ENCODE results near the gene UNC13C. TPM values are rescaled to one million over a fixed set of nuclear protein-coding genes. Genes with fewer than 3 reads are reported as not detected.

Gene UNC13C
- total RNA-seq, 1 donor from 2014 or later: 47.6 TPM

- no peak for DNase-seq
Measured at GRCh38 chr15:54120949-54121463, 142.8 kb downstream of the UNC13C start.

GRCh38 chr15:54127574-54127973, 149.3 kb downstream of the UNC13C start:
- DNase-seq: no peak

DNA sequence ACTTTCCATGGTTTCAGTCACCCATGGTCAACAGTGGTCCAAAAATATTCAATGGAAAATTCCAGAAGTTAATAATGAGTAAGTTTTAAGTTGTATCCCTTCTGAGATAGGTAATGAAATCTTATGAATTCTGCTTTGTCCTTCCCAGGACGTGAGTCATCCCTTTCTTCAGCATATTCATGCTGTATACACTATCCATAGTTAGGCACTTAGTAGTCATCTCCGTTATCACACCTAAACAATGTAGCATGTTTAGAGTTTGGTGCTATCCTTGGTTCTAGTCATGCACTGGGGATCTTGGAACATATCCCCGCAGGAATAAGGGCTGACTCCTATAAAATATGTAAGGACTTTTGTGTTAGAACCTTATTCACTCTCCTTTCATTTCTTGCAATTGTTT, 153.2 kb downstream of the UNC13C start:
- no peak for DNase-seq

DNA sequence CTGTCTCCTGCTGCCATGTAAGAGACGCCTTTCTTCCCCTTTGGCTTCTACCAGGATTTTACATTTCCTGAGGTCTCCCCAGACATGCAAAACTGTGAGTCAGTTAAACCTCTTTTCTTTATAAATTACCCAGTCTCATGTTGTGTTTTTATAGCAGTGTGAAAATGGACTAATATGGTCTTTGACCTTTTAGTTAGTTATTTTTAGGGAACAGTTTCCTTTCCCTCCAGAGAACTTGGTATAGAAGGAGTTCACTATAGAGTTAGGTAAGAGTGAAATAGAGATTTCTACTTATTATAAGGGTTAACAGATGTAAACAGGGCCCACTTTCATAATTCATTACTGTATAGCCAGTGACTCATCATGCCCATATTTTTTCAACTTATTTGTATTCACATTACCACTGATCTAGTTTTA, 170.9 kb downstream of the UNC13C start:
- no peak for DNase-seq

- no peak for DNase-seq
Measured at GRCh38 chr15:54150255-54150654, 172.0 kb downstream of the UNC13C start.

DNA sequence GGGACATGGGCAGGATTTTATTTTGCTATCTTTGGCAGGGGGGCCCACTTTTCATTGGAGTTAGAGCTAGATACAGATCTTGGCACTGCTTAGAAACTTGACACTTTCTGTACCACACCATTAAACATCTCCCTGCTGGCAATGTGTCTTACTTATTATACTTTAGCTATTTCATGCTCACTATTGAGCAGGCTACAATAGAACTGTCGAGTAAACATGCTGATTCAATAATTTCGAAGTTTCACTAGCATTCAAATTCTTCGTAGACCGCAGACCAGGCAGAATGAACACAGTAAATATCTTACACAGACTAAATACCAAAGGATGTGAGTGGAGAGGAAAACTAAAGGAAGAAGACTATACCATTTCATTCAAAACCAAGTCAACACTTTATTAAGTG, 180.8 kb downstream of the UNC13C start:
- DNase-seq: no peak

- no peak for DNase-seq
Measured at GRCh38 chr15:54187325-54187724, 209.1 kb downstream of the UNC13C start.

DNA sequence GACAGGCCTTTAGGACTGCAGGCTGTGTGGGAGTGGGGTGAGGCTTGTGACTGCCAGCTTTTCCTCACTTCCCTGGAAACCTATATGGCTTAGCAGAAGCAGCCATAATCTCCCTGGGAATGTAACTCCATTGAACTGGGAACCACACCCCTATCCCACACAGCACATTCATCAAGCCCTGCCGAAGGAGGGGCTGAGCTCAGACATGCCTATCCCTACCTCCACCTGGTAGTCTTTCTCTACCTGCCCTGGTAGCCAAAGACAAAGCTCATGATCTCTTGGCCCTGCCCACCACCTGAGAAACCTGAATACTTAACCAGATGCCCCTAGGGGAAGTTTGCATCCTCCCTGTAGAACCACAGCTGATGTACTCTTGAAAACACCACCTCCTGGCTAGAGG, 219.8 kb downstream of the UNC13C start:
- no peak for DNase-seq

- no peak for DNase-seq
Measured at GRCh38 chr15:54206586-54207321, 228.5 kb downstream of the UNC13C start.

GRCh38 chr15:54208786-54209185, 230.5 kb downstream of the UNC13C start:
- DNase-seq: no peak

GRCh38 chr15:54212635-54213034, 234.4 kb downstream of the UNC13C start:
- no peak for DNase-seq

DNA sequence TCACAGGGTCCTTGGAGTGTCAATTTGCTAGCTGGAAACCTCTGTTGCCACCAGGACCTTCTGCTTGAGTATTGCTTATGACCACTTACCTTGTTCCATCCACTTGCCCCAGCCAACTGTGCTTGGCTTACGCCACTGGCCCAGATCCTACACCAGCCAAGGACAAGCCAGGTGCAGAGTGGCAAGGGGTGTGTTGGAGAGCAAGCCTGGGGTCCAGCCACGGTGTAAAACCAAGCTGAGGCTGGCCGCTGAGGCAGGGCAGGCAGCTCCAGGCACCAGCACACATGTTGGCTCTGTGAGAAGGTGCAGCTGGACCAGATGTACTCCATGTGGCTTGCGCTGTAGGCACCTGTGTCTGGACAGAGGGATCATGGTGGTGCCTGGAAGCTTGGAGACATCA, 248.2 kb downstream of the UNC13C start:
- no peak for DNase-seq

- DNase-seq: no peak
Measured at GRCh38 chr15:54227569-54227968, 249.3 kb downstream of the UNC13C start.

DNA sequence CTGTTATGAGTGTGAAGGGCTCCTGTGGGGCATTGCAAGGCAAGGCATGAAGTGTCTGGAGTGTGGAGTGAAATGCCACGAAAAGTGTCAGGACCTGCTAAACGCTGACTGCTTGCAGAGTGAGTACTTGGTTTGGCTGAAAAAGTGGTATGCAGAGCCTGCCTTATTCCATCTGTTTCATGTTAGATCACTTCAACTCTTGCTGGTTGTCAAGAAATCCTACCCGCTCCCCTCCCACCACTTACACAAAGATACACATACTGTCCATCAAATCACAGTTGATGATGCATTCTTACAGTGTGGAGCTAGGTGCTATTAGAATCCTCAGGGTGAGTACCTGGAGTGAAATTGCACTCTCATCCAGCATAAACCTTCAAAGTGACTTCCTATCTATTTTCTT, 272.1 kb downstream of the UNC13C start:
- DNase-seq: no peak

- no peak for DNase-seq
Measured at GRCh38 chr15:54256190-54256589, 277.9 kb downstream of the UNC13C start.

DNA sequence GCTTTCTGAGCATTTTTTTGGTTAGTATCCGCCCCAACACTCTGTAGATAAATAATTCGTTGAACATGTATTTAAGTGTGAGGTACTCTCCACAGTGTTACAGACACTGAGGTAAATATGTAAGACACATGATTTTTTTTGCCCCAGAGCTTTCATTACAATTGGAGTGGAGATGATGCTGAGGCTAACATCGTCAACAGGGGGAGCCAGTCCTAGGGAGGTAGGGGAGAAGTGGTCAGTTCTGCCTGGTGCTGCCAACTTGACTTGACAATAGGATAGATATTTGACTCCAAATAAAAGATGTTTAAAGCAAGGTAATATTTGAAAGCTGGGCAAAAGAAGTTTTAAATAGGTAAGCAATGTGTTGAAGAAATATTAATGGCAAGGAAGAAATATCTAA, 295.7 kb downstream of the UNC13C start:
- DNase-seq: no peak

- no peak for DNase-seq
Measured at GRCh38 chr15:54277834-54278233, 299.6 kb downstream of the UNC13C start.

GRCh38 chr15:54280726-54281125, 302.5 kb downstream of the UNC13C start:
- DNase-seq: no peak

DNA sequence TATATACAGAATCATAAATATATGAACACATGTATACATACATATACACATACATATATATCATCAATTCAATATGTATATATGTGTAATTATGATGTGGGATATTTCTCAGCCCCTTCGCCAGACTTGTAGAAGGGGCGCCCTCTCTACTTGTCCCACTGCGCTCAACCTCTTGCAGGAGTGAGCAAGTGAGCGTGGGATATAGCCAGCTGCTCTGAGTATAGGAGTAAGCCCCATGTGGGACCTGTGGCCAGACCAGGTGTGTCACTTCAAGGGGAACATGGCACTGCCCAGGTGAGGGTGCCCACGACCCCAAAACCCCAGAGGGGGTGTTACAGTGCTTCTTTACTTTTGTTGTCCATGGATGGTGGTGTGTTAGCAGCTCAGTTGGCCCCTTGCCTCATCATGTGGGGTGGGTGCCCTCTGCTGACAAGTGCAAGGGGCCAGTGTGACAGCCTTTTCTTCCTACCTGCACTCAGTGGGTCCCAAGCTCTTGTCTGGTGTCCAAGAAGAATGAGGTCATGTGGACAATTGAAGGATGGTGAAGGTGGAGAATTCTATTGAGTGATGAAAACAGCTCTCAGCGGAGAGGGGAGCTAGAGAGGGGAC, 304.1 kb downstream of the UNC13C start:
- DNase-seq: no peak

DNA sequence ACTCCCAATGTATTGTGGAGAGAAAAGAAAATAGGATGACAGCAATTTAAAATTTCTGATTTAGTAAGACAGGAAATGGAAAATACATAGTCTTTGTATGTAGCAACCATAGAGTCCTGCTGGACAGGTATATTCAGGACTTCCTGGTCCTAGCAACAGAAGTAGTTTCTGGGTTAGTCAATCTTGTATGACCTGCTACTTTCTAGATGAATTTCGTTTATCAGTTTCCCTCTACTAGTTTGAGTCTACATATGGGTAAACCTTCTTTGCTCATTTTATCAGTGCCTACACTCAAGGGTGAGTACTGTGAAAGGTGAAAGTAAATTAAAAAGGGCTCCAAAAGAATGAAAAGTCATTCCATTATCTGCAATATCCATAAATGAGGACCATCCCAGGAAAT, 309.8 kb downstream of the UNC13C start:
- DNase-seq: no peak

DNA sequence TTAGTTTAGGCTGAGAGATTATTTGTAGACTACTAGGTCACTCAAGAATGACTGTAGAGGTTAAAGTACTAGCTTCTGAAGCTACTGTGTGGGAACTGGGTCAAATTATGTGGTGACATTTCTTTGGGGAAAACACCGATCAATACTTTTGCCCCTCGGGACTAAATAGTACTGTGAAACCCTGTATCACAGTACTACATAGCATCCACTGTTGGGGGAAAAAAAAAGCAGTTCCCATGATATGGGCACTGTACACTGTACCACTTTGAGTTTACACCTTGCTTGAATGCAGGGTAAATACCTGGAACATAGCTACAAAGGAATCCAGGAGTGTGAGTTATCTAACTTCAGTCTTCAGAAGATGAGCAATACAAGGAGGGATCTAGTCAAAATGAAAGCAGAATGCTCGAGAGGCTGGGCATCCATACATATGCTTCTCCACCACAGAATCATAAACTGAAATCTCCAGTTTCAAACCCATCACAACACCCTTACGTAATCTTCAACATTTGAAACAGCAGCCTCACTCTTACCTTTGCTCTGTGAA, 311.4 kb downstream of the UNC13C start:
- no peak for DNase-seq

GRCh38 chr15:54298396-54298795, 320.2 kb downstream of the UNC13C start:
- no peak for DNase-seq

DNA sequence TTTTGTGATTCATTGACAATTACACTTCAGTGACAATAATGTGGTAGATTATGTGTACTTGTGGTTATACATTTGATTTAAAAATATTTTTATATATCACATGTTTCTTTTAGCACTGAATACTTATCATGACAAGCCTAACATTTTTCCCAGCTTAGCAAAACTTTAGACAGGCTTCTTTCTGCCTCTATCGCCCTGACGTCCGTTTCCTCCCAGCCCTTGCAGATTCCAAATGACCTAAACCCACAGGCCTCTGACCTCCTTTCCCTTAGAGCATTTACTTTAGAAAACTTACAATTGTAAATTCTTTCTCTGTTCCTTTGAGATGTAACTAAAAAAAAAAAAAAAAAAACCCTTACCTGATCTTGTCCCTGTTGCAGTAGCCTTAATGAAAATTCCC, 326.1 kb downstream of the UNC13C start:
- no peak for DNase-seq

GRCh38 chr15:54305138-54305537, 326.9 kb downstream of the UNC13C start:
- DNase-seq: no peak
